Lung (tissue), 12 donors: ENCODE measurements around the gene TENM3. TPM values are rescaled to one million over a fixed set of nuclear protein-coding genes. Genes with fewer than 3 reads are reported as not detected.

Experiments
- ATAC-seq: fragments of 200-7000 bp; cut with Tn5 transposase; one replicate; pipeline ENCODE4 v1.9.1; 2020; ENCODE audit warnings: moderate number of reproducible peaks; ENCODE audit not compliant: insufficient read depth, low FRiP score
- DNase-seq, 3 donors: peaks; one replicate each; pipeline ENCODE4 v3.0.0-alpha.2; 2013 to 2017
- H3K27ac ChIP-seq, 2 donors: one replicate each; pipeline ENCODE4 v1.5.1; 2013; ENCODE audit warnings: mild to moderate bottlenecking in 2 of 2, moderate library complexity in 2 of 2, control low read depth in 1 of 2, inconsistent platforms in 1 of 2, low read depth in 1 of 2, low read length in 1 of 2
- H3K27me3 ChIP-seq, 3 donors: one replicate each; pipeline ENCODE4 v1.5.1; 2013; ENCODE audit warnings: low read length in 2 of 3; ENCODE audit not compliant: control insufficient read depth in 3 of 3, insufficient read depth in 3 of 3
- H3K36me3 ChIP-seq, 4 donors: one replicate each; pipeline ENCODE4 v1.5.1; 2013; ENCODE audit warnings: low read length in 4 of 4, mild to moderate bottlenecking in 1 of 4, moderate library complexity in 1 of 4; ENCODE audit not compliant: control insufficient read depth in 4 of 4, insufficient read depth in 4 of 4
- H3K4me1 ChIP-seq, 5 donors: one replicate each; pipeline ENCODE4 v1.5.1; 2013; ENCODE audit warnings: low read length in 5 of 5, mild to moderate bottlenecking in 2 of 5, moderate library complexity in 1 of 5; ENCODE audit not compliant: control insufficient read depth in 5 of 5, insufficient read depth in 5 of 5
- H3K4me3 ChIP-seq: one replicate; pipeline ENCODE4 v1.5.1; 2013; ENCODE audit warnings: mild to moderate bottlenecking, control low read depth, moderate library complexity
- H3K9ac ChIP-seq, 2 donors: one replicate each; pipeline ENCODE4 v1.5.1; 2013; ENCODE audit warnings: low read length in 2 of 2, control low read depth in 1 of 2; ENCODE audit not compliant: insufficient read depth in 1 of 2
- H3K9me3 ChIP-seq, 4 donors: one replicate each; pipeline ENCODE4 v1.5.1; 2013; ENCODE audit warnings: low read length in 3 of 4, mild to moderate bottlenecking in 1 of 4, moderate library complexity in 1 of 4; ENCODE audit not compliant: control insufficient read depth in 4 of 4, insufficient read depth in 3 of 4
- WGBS, 2 donors: extraction: QIAGEN DNeasy Blood & Tissue Kit; methylation state at CpG; one replicate each; pipeline ENCODE4 v1.1.7; 2013; 5-methylcytosine and 5-hydroxymethylcytosine counted together
- polyA plus RNA-seq, 2 donors: library from polyadenylated mRNA; stranded (reverse); fragments of 200-250 nt; gene quantifications; one replicate each; pipeline ENCODE4 v1.2.1, GENCODE V29; 2013
- total RNA-seq, 2 donors: library from RNA; depleted of rRNA in 1 of 2; stranded (reverse); fragments of >200 nt in 1 of 2; gene quantifications; one replicate each; pipeline ENCODE4 v1.2.1, GENCODE V29; 2014 to 2021
- TF ChIP-seq, protein P1 (sequence below): IDR thresholded peaks from 2 replicates; pipeline ENCODE4 v1.5.1; 2012; ENCODE audit warnings: mild to moderate bottlenecking; ENCODE audit errors: control extremely low read depth, extremely low read depth
- donor health status: control.
- donor health status: control.
- donor health status: Bipolar disorder and iron deficiency.
- donor health status: healthy.
- donor health status: DM: yes; HTN: yes; CAD: no.

The TENM3 gene
- total and polyA plus RNA-seq, 4 donors: 0.14 to 5.3 (median 2.2) TPM

DNA sequence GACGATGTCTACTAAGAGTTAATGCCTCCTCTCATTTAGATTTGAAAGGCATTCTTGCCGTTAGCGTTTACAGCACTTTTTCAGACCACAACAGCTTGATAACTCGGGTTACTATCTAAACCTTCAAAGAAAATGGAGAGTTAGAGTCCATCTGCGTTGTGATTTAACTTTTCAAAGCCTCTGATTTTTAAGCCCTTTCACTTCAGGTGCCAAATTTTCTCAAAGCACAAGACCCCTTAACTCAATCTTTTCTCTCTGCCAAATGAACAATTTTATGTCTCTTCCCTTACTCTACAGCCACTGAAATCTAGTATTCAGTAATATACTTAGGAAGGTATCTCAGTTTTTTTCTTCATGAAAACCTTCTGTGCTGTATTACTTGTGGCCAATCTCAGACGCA is 310.5 kb downstream of the TENM3 start:
- Histone ChIP-seq H3K4me3 (no peak overlapping the region), H3K9me3 (no peaks in the 10 kb centered on the region), H3K27ac (no peak overlapping the region), H3K9ac (no peak overlapping the region), H3K27me3 (no peaks in the 10 kb centered on the region), H3K4me1 (peaks cover 0 to 10% (median 2%) of the 10 kb centered on the region in 5 donors), H3K36me3 (no peaks in the 10 kb centered on the region)
- 44 to 45% methylated on average over 6 of the region's 6 CpGs for WGBS, 2 donors
- DNase-seq: no peak
- no peak for ATAC-seq
- TF ChIP-seq, protein P1, sequence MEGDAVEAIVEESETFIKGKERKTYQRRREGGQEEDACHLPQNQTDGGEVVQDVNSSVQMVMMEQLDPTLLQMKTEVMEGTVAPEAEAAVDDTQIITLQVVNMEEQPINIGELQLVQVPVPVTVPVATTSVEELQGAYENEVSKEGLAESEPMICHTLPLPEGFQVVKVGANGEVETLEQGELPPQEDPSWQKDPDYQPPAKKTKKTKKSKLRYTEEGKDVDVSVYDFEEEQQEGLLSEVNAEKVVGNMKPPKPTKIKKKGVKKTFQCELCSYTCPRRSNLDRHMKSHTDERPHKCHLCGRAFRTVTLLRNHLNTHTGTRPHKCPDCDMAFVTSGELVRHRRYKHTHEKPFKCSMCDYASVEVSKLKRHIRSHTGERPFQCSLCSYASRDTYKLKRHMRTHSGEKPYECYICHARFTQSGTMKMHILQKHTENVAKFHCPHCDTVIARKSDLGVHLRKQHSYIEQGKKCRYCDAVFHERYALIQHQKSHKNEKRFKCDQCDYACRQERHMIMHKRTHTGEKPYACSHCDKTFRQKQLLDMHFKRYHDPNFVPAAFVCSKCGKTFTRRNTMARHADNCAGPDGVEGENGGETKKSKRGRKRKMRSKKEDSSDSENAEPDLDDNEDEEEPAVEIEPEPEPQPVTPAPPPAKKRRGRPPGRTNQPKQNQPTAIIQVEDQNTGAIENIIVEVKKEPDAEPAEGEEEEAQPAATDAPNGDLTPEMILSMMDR: no peak

DNA sequence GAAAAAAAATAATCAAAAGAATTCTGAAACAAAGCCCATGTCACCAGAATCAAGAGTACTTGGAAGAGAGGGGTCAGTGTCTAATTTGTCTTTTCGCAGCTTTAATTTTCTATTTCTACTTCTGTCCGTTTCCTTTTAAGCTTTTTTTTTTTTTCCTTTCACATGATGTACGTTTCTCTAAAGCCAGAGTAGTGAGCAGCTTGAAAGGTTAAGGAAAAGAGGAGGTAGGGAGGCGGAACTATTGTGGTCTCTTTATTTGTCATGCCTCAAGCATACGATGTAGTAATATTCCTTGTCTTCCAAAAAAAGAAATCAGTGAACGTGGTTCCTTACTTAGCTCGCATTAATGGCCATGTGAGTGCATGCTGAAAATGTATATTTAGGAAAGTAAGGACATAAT is 311.5 kb downstream of the TENM3 start:
- H3K4me3 ChIP-seq: no peak overlapping the region
- ATAC-seq: no peak
- WGBS, 2 donors: 72 to 81% methylated on average over 7 of the region's 7 CpGs
- TF ChIP-seq, protein P1: no peak
- no peak overlapping the region for H3K27ac ChIP-seq
- H3K4me1 ChIP-seq: peaks cover 0 to 10% (median 2%) of the 10 kb centered on the region in 5 donors
- no peak overlapping the region for H3K9ac ChIP-seq
- no peak for DNase-seq
- H3K36me3 ChIP-seq: no peaks in the 10 kb centered on the region
- no peaks in the 10 kb centered on the region for H3K9me3 ChIP-seq
- no peaks in the 10 kb centered on the region for H3K27me3 ChIP-seq

DNA sequence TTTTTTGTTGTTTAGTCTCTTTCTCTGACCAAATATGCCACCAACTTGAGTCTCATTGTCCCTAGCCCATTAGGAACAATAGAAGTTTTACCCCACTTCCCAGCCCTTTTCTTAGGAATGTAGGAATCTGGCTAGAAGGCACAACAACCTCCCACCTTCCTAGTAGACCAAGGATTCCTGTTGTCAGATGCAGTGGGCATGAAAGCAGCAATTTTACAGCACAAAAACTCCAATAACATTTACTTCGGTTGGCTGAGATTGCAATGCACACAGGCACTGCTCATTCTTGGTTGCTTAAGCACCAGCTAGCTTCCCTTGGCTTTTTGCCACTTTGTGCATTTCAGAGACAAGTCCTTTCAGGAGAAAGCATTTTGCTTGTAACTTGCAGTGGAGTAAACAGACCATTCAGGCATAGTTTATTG is 312.8 kb downstream of the TENM3 start:
- 39 to 55% methylated on average over 1 of the region's 1 CpG for WGBS, 2 donors
- H3K4me1 ChIP-seq: peaks cover 0 to 16% (median 2%) of the 10 kb centered on the region in 5 donors
- TF ChIP-seq, protein P1: no peak
- DNase-seq (peak in 2 of 3 donors; percentile 53 to 74), ATAC-seq (no peak)
- peaks cover 0 to 2% (median 0%) of the 10 kb centered on the region in 3 donors for H3K27me3 ChIP-seq
- H3K9ac ChIP-seq: no peak overlapping the region
- H3K27ac ChIP-seq: no peak overlapping the region
- no peaks in the 10 kb centered on the region for H3K9me3 ChIP-seq
- H3K36me3 ChIP-seq: no peaks in the 10 kb centered on the region
- no peak overlapping the region for H3K4me3 ChIP-seq

DNA sequence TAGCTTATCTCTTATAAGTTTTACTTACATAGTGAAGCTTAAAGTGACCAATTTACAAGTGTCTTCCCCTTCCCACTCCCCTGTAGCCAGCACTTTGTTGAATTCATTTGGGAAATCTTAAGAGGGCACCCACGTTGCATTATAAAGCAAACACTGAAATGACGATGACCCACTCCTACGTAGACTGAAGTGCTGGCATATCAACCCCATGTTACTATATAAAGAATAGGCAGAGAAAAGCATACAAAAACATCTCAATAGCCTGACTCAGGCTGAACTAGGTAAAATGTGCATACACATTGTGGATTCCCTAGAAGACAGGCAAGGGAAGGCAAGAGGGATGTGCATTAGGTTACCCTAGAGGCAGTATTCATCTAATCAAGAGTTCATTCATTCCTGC is 313.4 kb downstream of the TENM3 start:
- H3K27ac ChIP-seq: no peak overlapping the region
- TF ChIP-seq, protein P1: no peak
- peak in 1 of 3 donors; percentile 21 for DNase-seq
- H3K36me3 ChIP-seq: no peaks in the 10 kb centered on the region
- H3K9ac ChIP-seq: no peak overlapping the region
- WGBS, 2 donors: 59 to 79% methylated on average over 3 of the region's 3 CpGs
- no peak overlapping the region for H3K4me3 ChIP-seq
- no peaks in the 10 kb centered on the region for H3K9me3 ChIP-seq
- peaks cover 0 to 16% (median 2%) of the 10 kb centered on the region in 5 donors for H3K4me1 ChIP-seq
- peak; percentile 36 for ATAC-seq
- H3K27me3 ChIP-seq: peaks cover 0 to 2% (median 0%) of the 10 kb centered on the region in 3 donors
